UCSD-AML1 (cell line): ENCODE results near the gene C14orf119.

Experiments
- DNase-seq: peaks from one replicate; lab custom pipeline; 2025; ENCODE audit not compliant: unreplicated experiment; lab: John Stamatoyannopoulos, UW

C14orf119 gene

DNA sequence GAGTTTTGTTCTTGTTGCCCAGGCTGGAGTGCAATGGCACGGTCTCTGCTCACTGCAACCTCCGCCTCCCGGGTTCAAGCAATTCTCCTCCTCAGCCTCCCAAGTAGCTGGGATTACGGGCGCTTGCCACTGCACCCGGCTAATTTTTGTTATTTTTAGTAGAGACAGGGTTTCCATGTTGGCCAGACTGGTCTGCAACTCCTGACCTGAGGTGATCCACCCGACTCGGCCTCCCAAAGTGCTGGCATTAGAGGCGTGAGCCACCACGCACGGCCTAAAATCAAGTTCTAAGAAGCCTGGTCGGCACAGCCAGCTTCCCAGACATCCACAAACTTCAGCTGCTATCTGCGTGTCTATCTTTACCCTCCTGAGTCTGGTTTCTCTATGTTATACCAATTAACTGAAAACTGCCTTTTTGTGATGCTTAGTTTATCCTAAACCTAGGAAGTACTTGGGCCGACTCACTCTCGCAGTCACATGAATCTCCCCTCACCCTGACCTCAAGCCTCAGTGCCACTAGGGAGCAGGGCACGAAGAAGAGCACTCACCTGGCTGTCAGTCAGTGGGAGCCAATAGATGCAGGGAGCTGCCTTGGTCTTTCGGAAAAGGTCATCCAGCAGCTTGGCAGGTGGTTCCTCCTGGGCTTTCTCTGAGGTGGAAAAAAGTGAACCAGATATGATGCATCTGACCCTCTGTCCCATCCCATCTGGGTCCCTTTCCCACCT lies 34.6 kb upstream of the C14orf119 start:
- DNase-seq, result no peak

DNA sequence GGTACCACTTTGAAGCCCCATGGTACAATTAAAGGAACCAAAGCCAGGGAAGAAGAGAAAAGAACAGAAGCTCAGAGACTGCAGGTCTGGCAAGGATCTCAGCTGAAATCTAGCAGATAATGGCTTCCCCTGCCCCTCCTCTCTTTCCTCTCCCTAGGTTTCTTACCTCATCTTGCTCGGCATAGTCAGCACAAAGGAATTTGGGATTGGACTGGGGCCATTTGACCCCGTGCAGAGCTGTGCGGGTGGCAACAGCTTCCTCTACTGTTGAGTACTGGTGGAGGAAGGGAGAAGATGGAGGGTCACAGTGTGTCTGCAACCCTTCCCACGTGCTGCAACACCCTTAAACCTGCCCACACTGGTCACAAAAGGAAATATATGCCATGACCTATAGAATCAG lies 33.3 kb upstream of the C14orf119 start:
- no peak for DNase-seq

DNA sequence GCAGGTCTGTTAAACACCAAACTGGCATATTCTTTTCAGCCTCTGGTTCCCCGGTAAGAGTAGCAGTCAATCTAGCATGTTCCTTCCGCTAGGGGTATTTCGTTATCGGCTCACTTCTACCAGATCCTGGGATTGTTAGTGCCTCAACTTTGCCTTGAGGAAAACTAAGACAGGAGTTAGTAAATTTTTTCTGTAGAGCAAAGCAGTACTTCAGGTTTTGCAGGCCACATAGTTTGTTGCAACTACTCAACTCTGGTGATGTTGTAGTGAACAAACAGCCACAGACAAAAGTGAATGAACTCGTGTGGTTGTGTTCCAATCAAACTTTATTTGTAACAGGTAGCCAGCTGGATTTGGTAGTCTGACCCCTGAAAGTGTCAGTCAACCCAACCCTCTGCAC lies 31.7 kb upstream of the C14orf119 start:
- DNase-seq, result no peak

DNA sequence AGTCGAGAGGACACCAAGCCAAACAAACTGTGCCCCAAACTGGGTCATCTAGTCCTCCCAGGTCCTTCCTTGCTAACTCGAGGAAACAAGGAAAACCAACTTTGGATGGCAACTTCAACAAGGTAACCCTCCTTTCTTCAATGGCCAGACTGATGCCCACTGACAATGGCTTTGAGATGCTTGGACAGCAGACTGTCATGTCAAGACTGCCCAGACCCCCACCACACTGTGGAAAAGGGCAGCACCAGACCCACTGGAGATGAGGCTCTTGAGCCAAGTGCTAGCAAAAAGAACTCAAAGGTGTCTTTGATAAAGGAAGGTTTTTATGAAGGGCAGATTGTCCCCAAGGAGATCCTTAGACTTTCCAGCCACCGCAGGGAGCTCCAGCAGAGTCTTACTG lies 28.9 kb upstream of the C14orf119 start:
- no peak for DNase-seq

DNA sequence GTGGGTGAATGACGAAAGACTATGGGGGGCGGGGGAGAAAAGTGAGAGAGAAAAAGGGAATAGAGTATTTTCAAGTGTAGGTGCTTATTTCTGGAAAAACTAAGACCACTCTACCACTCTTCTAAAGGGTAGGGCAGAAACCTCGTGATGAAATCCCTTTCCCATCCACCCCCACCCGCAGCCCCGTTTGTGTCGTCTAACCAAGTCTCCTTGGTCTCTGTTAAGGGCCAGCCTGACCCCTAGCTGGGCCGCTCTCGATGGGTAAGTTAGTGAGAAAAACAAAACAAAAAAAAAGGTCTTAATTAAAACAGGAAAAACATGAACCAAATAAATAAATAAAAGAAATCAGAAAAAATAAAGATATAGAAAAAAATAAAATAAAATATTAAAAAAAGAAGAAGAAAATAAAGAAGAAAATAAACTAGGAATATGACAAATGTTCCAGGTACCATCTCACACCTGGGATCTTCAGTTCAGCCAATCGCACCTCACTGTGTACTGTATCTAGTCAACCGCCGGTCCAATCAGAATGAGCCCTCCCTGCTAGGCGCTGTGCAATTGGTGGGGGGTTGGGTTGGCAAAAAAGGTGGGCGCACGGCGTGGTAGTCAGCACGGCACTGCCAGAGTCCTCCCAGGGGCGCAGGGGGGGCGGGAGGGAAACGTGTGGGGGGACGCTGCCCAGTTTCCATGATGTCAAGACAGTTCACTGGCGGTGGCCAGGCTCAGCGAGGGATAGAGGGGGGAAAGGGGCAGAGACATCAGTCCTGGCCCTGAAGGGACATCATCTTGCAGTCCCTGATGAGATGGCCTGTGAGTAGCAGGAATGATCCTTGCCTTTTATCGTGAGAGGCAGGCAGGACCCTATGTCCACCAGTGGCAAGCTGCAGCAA lies 28.2 kb upstream of the C14orf119 start:
- DNase-seq, result no peak

DNA sequence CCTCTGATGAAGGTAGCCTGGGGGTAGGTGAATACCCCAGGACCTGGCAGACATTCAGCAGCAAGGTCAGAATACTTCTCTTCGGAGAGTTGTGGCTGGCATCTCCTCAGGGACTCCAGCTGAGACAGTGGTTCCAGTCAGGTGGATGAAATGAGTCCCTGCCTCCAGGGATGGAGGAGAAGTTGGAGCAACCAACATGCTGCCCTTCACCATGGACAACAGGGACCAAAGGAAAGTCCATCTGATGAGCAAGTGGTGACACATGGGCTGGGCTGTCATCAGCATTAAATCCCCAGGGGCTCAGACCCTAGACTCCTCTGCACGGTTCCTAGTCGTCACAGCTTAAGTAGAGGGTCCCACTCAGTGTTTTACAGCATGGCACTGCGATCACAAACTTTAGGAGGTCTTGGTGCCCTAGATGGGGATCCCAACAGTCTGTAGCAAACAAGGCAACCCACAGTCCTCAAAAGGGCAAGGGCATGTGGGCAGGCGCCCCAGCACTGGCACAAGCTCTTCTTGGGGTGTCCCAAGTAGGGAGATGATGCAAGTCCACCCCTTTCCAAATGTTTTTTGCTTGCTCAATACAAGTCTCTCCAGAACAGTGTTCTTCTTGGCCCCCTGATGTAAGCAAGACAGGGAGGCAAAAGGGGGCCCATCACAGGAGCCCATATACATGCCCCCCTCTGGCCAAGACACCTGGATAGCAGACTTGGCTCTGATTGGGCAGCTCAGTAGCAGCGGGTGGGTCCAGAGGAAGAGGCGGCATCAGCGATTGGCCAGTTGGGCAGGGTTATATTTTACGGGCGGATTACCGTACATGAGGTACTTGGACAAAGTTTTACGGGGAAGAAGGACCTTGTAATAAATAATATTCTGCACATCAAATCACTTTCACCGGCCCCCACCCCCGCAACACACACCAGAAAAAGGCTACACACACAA lies 27.2 kb upstream of the C14orf119 start:
- DNase-seq, result no peak

DNA sequence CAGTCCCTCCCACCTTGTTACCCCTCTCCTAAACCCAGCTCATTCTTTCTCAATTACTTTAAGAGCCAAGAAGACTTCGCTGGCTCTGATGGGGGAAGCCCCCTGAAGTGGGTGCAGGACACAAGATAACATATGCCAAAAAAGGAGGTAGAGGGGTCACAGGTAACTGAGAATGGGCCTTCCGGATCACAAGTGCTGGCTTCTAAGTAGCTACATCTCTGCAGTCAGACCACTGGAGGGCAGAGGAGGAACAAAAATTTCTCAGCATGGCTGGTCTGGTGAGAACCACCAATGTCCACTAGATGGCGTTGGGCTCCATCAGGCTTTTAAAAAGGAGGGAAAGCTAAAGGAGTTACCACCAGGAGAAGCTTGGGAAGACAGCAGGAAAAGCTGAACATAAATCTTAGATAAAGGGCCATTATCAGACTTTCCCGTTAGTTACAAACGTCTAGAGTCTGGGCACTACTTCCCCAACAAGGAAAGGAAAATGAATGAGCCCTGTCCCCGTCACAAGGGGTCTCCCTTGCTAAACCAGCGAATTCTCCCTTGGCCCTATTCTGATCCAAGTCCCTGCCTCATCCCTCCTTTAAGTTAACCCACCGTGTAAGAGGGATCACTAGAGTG lies 26.4 kb upstream of the C14orf119 start:
- DNase-seq, result no peak

DNA sequence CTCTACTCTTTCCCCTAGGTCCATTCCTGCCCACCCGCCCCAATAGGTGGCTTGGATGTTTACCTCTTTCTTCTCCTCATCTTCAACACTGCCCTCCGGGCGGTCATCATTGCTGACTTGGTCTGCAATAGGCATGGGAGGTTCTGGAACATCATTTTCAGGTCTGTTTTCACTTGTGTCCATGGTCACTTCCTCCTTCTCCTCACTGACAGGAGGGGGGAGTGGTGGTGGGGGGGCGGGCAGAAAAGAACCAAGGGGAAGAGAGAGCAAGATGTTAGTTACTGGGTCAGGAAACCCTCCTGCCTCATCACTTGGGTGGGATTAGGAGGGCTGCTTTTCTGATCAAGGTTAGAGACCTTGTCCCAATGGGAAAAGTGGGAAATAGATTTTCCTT lies 25.9 kb upstream of the C14orf119 start:
- no peak for DNase-seq

DNA sequence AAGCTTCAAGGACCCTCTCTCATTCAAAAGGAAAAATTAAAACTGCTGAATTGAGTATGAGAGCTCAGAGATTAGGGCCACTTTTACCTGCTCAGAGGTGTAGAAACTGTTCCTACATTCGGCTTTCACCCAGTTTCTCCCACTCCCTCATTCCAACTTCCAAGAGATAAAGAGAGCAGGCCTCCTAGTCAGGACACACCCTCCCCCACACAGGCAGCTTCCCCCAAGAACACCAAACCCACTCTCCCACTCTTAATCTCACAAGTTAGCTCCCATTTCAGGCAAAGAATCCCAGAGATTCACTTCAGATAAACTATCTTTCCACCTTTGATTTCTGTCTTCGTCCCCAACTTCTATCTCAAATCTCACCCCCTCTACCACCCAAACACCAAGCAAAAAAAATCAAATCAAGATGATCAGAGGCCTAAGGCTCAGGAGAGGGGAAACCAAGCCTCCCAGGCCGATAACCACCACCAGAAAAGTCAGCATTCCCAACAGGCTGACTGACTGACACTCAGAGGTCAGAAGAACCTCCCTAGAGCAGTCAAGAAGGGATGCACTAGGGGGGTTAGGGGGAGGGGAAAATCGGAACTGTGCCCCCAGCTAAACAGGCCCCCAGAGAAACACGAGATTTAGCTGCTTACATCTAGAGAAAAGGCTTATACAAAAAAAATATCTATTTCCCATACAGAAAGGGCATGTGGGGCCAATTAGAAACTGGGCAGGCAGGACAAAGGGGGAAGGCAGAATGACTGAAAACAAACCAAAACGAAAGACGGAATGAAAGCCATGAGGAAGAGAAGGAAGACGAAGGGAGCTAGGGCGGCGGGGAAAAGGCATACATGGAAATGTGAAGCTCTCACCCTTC lies 24.8 kb upstream of the C14orf119 start:
- DNase-seq, result no peak

DNA sequence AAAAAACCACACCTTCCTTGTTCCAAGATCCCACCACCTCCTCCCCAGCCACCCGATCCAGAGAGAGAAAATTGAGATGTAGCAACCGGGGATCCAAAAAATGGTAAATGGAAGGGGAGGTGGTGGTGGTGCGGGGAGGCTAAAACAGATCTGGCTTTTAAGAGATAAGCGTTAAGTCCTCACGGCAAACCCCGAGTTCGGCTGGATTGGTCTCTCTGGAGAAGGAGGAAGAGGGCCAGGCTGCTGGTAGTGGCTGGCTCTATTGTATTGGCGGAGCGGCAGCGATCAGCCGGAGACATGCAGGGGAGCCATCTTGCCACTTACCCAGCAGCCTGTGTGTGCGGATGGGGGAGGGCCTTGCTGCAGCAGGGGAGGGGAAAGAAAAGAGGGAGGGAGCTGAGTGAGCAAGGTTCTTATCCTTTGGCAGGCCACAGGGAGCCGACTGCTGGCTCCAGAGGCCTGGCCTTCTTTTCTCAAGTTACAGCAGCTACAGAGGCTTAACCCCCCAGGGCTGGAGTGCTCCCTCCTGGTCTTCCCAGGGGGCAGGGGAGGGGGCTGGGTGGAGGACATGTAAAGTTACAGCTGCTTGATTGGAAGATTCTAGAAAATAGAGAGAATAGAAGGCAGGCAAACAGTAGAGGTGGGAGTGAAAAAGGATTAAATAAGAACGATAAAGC lies 23.9 kb upstream of the C14orf119 start:
- DNase-seq, result no peak

DNA sequence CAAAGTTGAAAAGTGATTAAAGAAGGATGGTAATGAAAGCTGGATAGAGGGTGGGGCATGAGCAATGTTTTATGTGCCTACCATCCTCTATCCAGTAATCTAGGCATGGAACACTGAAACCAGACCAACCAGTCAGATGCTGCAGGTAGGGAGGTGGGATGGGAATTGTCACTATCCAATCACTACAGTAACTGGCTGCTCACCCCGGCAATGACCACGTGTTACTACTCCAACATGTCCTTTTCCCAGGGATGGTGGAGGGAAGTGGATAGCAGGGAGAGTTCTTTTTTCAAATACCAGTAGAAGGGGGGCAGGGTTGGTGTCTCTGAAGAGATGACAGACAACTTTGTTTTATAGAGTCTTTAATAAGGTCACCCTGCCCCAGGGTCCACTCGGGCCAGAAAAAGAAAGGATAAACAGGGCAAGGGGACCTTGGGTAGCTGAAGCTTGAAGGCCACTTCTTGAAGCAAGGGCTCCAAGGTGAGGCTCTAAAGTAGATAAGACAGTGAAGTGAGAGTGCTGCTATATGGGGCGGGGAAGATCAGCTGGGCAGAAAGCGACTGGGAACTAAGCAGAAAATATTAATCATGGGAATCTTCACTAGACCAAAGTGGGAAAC lies 23.3 kb upstream of the C14orf119 start:
- no peak for DNase-seq

DNA sequence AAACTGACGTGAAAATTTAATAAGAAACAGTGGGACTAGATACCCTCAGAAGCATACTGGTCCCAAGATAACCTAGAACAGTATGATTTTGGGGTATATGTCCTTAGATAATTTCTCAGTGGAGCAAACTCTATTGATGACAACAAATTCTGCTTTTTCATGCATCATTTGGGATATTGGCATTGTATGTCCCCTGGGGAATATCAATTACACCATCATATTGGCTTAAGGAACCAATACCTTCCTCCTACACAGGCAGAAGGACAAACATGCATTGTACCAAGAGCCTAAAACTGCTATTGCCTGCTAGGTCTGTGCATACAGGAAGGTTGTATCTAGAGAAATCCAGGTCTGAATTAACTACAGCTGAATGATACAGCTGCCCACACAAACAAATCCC lies 20.4 kb upstream of the C14orf119 start:
- no peak for DNase-seq

DNA sequence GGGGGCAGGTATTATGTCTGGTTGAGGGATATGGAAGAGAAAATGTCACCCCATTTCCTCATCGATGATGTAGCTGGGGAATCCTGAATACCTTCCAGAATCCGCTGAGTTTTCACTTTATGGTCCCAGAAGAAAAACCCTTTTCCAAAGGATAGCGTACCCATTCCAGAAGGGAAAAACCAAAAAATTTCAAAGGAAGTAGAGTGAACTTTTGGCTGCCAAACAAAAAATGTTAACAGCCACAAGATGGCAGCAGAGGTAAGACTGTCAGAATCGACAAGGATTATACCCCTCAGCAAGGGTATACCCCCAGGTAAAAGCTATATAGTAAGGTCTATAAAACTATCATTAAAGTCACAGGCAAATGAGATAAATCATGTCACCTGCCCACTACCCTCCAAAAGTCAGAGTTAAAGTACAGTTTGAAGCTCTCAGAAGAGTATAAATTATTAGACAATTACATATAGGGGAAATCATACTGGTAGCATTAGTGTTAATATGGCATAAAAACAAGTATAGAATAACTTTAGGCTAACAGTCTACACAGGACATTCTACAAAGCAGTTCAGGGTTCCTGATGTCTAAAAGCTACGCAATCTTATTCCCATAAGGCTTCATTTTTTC lies 18.4 kb upstream of the C14orf119 start:
- DNase-seq, result no peak

DNA sequence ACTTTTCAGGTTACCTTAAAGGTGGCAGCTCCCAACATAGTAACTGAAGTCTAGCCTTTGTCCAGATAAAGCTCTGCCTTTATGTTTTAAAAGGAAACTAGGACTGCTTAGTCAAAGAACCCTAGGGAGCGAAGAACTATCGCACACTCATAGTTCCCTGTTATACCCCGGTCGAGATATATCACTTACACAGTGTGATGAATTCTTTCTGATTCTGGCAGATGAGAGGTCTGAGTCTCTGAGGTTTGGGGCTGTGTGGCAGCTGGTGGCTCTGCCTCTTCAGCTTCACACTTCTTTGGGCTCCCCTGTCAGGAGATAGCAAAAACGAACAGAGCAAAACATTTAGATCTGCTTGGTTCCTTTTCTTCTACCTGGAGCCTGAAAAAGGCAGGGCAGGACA lies 17.3 kb upstream of the C14orf119 start:
- no peak for DNase-seq

DNA sequence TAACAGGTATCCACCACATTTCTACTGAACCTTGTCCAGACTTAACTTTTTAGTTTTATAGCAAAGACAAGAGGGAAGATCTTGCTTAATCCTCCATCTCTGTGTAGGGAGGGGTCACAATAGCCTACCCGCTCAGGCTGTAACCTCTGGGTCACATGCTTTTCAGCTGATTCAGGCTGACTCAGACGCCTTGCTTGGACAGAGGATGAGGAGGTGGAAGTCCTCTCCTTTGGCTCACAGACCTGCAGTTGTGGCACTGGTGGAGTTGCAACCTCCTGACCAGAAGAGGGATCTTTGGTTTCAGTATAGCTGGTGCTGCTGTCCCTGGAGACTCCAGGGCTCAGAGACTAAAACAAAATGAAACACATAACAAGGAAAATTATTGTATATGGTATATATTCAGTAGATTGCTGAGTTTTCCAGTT lies 16.6 kb upstream of the C14orf119 start:
- no peak for DNase-seq

DNA sequence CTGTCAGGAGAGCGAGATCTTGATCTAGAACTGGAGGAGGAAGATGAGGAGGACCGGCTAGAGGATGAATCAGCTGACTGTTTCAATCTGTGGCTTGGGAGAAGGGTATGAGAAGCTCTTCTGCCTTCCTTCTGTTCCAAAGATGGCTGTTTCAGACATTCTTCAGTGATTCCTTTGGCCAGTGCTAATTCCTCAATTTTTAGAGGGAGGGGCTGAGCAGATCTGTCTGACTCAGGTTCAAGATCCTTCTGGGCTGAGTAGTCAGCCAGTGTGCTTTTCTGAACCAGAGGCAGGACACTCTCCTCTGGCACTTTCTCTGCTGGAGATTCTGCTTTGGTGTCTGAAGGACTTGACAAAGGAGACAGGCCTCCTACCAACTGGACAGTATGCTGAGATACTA lies 15.6 kb upstream of the C14orf119 start:
- DNase-seq, result no peak

DNA sequence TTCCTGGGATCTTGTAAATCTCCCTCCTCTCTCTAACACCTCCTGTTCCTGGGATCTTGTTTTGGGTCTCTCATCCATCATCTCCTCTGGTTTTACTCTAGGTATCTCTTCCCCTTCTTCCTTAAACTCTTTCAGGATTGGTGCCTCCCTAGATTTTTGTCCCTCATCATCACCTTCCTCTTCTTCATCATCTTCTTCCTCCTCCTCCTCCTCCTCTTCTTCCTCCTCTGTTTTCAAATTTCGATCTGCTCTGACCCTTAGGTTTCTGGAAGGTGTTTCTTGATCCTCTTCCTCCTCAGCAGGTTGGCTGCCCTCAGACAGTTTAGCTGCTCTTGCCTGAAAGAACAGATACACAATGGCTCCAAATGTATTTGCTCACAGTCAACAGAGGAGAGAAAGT lies 14.8 kb upstream of the C14orf119 start:
- no peak for DNase-seq

DNA sequence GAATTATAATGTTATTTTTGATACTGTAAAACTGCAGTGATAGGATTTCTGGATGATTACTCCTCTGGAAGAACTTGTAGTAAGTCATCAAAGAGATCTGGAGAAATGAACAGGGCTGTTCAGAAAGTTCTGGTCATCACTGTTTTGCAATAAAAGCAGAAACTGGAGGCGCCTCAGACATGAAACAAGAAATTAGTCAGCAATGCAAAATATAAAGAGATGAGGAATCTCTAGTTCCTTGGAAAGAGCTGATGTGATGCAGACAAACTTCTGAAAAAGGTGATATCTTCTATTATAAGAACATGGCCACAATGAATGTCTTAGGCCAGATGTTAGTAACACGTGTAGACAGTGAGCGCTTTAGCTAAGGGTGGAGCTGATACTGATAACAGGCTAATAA lies 9.8 kb upstream of the C14orf119 start:
- DNase-seq, result no peak

DNA sequence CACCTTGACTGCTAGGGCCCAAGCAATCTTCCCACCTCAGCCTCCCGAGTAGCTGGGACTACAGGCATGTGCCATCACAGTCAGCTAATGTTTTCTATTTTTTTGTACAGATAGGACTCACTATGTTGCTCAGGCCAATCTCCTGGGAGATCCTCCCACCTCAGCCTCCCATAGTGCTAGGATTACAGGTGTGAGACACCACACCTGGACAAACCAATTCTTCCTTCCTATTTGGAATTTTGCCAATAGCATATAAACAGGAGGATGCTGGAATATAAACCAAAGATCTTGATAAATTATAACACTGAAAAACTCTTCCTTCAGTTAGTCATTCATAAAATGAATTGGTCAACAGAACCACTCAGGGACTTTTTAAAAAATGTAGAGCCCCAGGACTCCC lies 8.7 kb upstream of the C14orf119 start:
- no peak for DNase-seq
